KOPT-K1 (cell line): ENCODE results near the gene CAMK1D.
"Not testable (repeated sequence)": the region's sequence is repeated elsewhere in the genome, so short reads cannot be mapped to it uniquely, and the experiment has no call there.

Experiments used
- H3K27ac ChIP-seq: fragments of 200-600 bp; sonication (generic); 2 replicates; pipeline ENCODE4 v1.5.1; 2016; ENCODE audit warnings: antibody characterized with exemption, mild to moderate bottlenecking, low read depth, low read length; ENCODE audit not compliant: poor library complexity, severe bottlenecking
- H3K36me3 ChIP-seq: fragments of 200-600 bp; sonication (generic); 2 replicates; pipeline ENCODE4 v1.5.1; 2017; ENCODE audit warnings: antibody characterized with exemption, mild to moderate bottlenecking, low read length, moderate library complexity; ENCODE audit not compliant: insufficient read depth
- H3K9me3 ChIP-seq: fragments of 200-600 bp; sonication (generic); 2 replicates; pipeline ENCODE4 v1.5.1; 2017; ENCODE audit warnings: antibody characterized with exemption, low read length, mild to moderate bottlenecking; ENCODE audit not compliant: insufficient read depth, poor library complexity, severe bottlenecking

The CAMK1D gene

GRCh38 chr10:12351447-12351846 lies 2.1 kb downstream of the CAMK1D start:
- Histone ChIP-seq H3K27ac (no peak overlapping the region), H3K9me3 (no peaks in the 10 kb centered on the region), H3K36me3 (no peaks in the 10 kb centered on the region)

GRCh38 chr10:12351889-12352288 lies 2.5 kb downstream of the CAMK1D start:
- Histone ChIP-seq H3K27ac (no peak overlapping the region), H3K9me3 (no peaks in the 10 kb centered on the region), H3K36me3 (no peaks in the 10 kb centered on the region)

DNA sequence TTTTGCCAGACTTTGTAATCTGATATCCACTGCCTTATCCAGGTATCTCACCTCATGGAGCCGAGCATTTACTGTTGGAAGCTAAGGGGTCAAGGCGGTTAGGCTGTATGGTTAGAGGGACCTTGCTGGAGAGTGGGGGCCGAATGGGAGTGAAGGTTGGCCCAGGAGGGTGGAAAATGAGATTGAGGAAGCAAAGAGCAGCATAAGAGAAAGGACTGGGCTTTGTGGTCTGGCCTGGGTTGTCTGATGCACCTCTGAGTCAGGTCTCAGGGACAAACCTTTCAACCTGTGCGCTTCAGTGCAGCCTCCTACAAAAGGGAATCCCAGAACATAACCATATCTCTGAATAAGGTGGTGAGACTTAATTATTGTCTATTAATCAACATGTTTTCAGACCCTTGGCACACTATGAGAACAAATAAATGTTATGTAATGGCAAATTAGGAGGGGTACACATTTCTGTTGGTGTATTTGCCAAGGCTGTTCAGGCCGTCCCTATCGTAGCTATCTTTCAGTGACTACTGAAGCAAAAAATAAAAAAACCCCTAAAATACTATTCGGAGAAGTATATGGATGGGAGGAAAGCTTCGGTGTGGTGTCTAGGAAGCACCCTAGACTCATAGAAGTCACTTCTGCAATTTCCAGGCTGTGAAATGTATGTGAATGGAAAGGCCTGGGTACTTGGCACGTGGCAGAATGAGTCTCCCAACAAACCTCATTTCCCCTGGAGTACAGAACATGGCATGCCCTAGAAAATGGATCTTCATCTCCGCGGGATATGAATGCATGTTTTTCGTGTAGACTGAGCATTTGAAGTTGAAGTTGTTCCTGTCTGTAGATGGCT lies 4.3 kb downstream of the CAMK1D start:
- Histone ChIP-seq H3K27ac (no peak overlapping the region), H3K9me3 (no peaks in the 10 kb centered on the region), H3K36me3 (no peaks in the 10 kb centered on the region)

- H3K27ac ChIP-seq, H3K36me3 ChIP-seq, H3K9me3 ChIP-seq: not testable (repeated sequence)
Measured at GRCh38 chr10:12354696-12355095, 5.3 kb downstream of the CAMK1D start.

DNA sequence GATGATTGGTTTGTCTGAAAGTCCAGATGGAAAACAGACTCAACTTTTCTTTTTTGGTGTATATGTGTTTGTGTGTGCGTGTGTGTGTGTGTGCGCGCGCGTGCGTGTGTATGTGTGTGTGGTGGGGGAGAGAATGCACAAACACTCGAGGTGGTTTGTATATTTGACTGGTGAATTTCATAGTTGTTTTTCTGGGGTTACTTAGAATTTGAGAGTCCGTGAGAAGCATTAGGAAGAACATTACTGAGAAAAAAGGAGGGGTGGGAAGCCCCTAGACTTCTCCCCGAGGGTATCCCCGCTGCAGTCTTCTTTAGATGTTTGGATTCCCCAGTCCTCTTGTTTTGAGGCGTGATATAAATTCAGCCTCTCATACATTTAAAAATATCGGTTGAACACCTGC lies 6.0 kb downstream of the CAMK1D start:
- Histone ChIP-seq H3K36me3 (no peaks in the 10 kb centered on the region), H3K9me3 (no peaks in the 10 kb centered on the region), H3K27ac (no peak overlapping the region)

DNA sequence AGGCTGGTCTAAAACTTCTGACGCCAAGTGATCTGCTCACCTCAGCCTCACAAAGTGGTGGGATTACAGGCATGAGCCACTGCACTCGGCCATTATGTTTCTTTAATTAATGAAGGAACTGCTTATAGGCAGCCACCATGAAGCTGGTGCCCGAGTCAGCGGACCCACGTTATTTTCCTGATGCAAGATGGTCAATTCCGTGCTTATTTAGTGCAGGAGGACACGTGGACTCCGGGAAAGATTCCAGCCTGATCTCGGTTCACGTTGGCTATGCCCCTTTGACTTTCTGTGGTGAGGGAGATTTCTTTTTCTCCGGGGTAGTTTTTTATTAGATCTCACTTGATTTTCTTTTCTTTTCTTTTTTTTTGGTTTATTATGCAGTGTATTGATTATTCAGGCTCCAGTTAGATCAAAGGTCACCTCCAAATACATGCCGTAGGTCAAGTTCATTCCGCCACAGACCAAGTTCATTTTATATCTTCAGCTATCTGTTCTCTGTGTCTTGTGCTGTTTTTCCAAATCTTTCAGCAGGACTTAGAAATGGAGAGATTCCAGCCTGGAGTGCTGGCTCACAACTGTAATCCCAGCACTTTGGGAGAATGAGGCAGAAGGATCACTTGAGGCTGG lies 8.3 kb downstream of the CAMK1D start:
- Histone ChIP-seq H3K27ac (no peak overlapping the region), H3K9me3 (no peaks in the 10 kb centered on the region), H3K36me3 (no peaks in the 10 kb centered on the region)

GRCh38 chr10:12358863-12359564 lies 9.7 kb downstream of the CAMK1D start:
- Histone ChIP-seq H3K36me3 (no peaks in the 10 kb centered on the region), H3K27ac (no peak overlapping the region), H3K9me3 (no peaks in the 10 kb centered on the region)

GRCh38 chr10:12360461-12360860 lies 11.1 kb downstream of the CAMK1D start:
- no peaks in the 10 kb centered on the region for H3K36me3 ChIP-seq
- no peaks in the 10 kb centered on the region for H3K9me3 ChIP-seq
- no peak overlapping the region for H3K27ac ChIP-seq

DNA sequence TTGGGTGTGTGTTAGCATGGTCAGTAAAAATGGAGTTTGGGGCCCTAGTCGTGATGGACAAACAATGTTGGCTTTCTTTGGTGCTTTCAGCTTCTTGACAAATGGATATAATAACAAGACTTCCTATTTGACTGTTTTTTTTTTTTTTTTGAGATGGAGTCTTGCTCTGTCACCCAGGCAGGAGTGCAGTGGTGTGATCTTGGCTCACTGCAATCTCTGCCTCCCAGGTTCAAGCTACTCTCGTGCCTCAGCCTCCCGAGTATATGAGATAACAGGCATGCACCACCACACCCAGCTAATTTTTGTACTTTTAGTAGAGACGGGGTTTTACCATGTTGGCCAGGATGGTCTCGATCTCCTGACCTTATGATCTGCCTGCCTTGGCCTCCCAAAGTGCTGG lies 11.8 kb downstream of the CAMK1D start:
- H3K9me3 ChIP-seq, H3K27ac ChIP-seq, H3K36me3 ChIP-seq: not testable (repeated sequence)

- Histone ChIP-seq H3K9me3 (no peaks in the 10 kb centered on the region), H3K27ac (no peak overlapping the region), H3K36me3 (no peaks in the 10 kb centered on the region)
Measured at GRCh38 chr10:12364559-12364958, 15.2 kb downstream of the CAMK1D start.

GRCh38 chr10:12367272-12367671 lies 17.9 kb downstream of the CAMK1D start:
- no peak overlapping the region for H3K27ac ChIP-seq
- H3K9me3 ChIP-seq, result no peaks in the 10 kb centered on the region
- H3K36me3 ChIP-seq, result no peaks in the 10 kb centered on the region

GRCh38 chr10:12369982-12370381 lies 20.6 kb downstream of the CAMK1D start:
- H3K27ac ChIP-seq, result no peak overlapping the region
- H3K9me3 ChIP-seq, result no peaks in the 10 kb centered on the region
- H3K36me3 ChIP-seq, result no peaks in the 10 kb centered on the region

DNA sequence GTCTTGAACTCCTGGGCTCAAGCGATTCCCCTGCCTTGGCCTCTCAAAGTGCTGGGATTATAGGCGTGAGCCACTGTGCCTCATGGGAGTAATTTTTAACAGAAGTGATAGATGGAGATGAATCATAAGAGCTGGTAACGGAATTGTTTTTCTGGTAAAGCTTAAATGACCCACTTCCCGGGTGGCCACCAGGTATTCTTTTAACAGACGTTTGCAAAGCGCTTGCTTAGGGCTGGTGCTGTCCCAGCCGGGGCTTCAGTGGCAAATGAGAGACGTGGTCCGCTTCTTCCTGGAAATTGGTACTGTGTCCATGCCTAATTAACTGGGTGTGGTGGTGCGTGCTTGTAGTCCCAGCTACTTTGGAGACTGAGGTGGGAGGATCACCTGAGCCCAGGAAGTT lies 23.5 kb downstream of the CAMK1D start:
- Histone ChIP-seq H3K27ac (no peak overlapping the region), H3K36me3 (no peaks in the 10 kb centered on the region), H3K9me3 (no peaks in the 10 kb centered on the region)

DNA sequence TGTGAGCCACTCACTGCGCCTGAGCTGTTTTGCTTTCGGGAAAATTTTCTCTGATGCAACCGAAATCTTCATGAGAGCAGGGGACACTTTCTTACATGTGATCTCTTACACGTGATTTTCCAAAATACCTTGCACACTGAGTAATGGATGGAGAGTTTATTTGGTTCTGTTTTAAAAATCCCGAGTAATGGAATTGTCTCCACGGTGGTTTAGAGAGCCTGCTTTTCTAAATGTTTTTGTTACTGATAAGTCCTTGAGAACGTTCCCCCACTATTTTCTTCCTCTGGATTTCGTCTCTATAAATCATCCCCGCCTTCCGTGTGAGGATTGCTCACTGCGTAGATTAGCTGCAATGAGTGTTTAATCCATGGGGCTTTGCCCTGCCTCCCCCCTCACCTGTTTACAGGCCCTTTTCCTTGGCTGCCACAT lies 25.7 kb downstream of the CAMK1D start:
- H3K9me3 ChIP-seq, result no peaks in the 10 kb centered on the region
- H3K36me3 ChIP-seq, result no peaks in the 10 kb centered on the region
- H3K27ac ChIP-seq, result no peak overlapping the region

- H3K27ac ChIP-seq, result no peak overlapping the region
- H3K9me3 ChIP-seq, result no peaks in the 10 kb centered on the region
- H3K36me3 ChIP-seq, result no peaks in the 10 kb centered on the region
Measured at GRCh38 chr10:12376211-12376610, 26.9 kb downstream of the CAMK1D start.
